Measurements from ENCODE around the gene TRPV5.

DNA sequence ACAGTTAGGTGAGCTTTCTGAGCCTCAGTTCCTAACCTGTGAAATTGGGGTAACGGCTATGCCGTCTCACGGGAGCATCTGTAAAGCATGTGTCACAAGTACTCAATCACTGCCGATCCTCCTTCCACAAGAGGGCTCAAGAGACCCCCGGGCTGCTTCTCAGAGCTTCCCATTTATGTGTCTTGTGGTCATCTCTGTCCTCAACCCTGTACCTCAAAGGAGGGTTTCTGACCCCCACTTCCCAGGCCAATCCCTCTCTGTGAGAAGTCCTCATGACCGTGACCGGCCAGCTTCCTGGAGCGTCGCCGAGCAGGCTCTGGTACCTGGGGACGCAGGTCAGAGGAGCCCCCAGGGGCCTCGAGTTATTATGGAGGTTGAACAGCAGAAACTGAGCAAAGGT lies 510 bp upstream of the TRPV5 start:
- TF ChIP-seq, protein P1, sequence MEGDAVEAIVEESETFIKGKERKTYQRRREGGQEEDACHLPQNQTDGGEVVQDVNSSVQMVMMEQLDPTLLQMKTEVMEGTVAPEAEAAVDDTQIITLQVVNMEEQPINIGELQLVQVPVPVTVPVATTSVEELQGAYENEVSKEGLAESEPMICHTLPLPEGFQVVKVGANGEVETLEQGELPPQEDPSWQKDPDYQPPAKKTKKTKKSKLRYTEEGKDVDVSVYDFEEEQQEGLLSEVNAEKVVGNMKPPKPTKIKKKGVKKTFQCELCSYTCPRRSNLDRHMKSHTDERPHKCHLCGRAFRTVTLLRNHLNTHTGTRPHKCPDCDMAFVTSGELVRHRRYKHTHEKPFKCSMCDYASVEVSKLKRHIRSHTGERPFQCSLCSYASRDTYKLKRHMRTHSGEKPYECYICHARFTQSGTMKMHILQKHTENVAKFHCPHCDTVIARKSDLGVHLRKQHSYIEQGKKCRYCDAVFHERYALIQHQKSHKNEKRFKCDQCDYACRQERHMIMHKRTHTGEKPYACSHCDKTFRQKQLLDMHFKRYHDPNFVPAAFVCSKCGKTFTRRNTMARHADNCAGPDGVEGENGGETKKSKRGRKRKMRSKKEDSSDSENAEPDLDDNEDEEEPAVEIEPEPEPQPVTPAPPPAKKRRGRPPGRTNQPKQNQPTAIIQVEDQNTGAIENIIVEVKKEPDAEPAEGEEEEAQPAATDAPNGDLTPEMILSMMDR (IDR thresholded peaks at IDR 0.05), result no peak
- no peak for TF ChIP-seq POLR2A (IDR thresholded peaks at IDR 0.05)
